Stimulated activated CD4-positive, alpha-beta T cell treated with anti-CD3 and anti-CD28 coated beads, Interleukin-2, amount 100 ng/mL, for 4 hours (primary cell): ENCODE measurements around the gene COL4A2.
"Not testable (repeated sequence)": the region's sequence is repeated elsewhere in the genome, so short reads cannot be mapped to it uniquely, and the experiment has no call there.

Source experiments
- DNase-seq: peaks from one replicate; pipeline ENCODE4 v3.0.0-alpha.2; 2020; ENCODE audit warnings: low read depth

The COL4A2 gene

DNA sequence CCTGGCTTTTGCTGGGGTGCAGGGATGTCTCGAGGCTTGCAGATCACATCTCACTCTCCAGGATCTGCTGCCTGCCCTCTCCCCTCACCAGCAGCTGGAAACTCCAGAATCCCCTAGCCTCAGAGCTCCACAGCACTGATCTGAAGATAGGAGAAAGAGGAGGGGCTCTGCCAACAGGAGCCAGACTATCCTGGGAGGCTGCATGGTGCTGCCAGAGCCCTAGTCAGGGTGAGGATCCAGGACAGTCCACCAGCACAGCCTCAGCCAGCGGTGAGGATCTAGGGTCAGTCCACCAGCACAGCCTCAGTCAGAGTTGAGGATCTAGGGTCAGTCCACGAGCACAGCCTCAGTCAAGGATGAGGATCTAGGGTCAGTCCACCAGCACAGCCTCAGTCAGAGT, 189.2 kb downstream of the COL4A2 start:
- DNase-seq, result no peak

- no peak for DNase-seq
Measured at GRCh38 chr13:110497003-110497402, 189.9 kb downstream of the COL4A2 start.

DNA sequence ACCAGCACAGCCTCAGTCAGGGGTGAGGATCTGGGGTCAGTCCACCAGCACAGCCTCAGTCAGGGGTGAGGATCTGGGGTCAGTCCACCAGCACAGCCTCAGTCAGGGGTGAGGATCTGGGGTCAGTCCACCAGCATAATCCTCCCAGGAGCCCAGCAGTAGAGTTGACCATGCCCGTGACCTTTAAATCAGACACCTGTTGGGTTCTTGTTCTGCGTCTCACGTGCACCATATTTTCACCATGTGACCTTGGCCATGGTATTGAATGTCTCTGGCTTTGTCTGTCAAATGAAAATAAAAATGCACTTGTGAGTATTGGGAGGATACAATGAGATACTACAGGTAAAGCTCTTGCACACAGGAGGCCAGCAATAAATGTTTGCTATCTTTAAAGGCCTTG, 190.8 kb downstream of the COL4A2 start:
- not testable (repeated sequence) for DNase-seq

GRCh38 chr13:110498327-110498726, 191.2 kb downstream of the COL4A2 start:
- DNase-seq, result no peak

DNA sequence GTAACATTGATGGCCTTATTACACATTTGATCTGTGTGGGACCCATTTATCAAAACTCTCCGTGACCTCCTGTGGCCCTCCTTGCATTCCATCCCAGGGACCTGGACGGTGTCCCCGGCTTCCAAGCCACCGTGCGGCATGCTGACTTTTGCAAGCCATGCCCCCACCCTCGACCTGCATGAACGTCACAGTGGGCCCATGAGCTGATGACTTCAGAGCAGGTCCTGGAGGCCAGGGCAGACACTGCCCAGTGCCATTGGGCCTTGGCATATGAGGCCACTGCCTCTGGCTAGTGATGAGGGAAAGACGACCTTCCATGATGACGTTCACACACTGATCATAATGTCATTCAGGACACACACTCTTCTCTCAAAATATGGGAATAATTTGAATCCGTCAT, 191.7 kb downstream of the COL4A2 start:
- DNase-seq, result no peak

GRCh38 chr13:110499621-110500281, 192.7 kb downstream of the COL4A2 start:
- DNase-seq, result no peak

GRCh38 chr13:110500341-110500740, 193.3 kb downstream of the COL4A2 start:
- no peak for DNase-seq

- DNase-seq, result no peak
Measured at GRCh38 chr13:110501188-110501587, 194.1 kb downstream of the COL4A2 start.

- DNase-seq, result no peak
Measured at GRCh38 chr13:110503037-110503901, 196.2 kb downstream of the COL4A2 start.

- DNase-seq, result no peak
Measured at GRCh38 chr13:110503979-110504499, 197.0 kb downstream of the COL4A2 start.

- DNase-seq, result no peak
Measured at GRCh38 chr13:110505594-110505993, 198.5 kb downstream of the COL4A2 start.

GRCh38 chr13:110506396-110506795, 199.3 kb downstream of the COL4A2 start:
- DNase-seq, result no peak

- no peak for DNase-seq
Measured at GRCh38 chr13:110506859-110507566, 199.9 kb downstream of the COL4A2 start.

DNA sequence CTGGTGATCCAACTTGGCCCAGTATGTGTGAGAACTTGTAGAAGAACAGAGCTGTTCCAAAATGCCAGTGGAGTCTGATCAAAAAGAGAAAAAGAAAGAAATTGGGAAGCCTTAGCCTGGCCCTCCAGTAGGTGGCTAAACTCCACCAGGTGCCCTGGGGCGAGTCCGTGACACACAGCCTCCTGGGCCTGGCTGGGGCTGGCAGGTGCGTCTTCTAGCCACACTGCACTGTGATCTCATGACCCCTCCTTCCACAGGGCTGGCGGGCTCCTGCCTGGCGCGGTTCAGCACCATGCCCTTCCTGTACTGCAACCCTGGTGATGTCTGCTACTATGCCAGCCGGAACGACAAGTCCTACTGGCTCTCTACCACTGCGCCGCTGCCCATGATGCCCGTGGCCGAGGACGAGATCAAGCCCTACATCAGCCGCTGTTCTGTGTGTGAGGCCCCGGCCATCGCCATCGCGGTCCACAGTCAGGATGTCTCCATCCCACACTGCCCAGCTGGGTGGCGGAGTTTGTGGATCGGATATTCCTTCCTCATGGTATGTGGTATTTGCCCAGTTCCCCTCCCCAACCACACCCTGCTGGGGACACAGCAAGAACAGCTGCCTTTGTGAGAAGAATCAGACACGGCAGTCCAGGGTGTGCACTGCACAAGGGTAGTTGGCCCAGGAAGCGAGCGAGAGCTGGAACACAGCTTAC, 200.7 kb downstream of the COL4A2 start:
- DNase-seq, result no peak

- DNase-seq, result no peak
Measured at GRCh38 chr13:110509478-110509926, 202.4 kb downstream of the COL4A2 start.

GRCh38 chr13:110509971-110510786, 203.1 kb downstream of the COL4A2 start:
- DNase-seq, result no peak

DNA sequence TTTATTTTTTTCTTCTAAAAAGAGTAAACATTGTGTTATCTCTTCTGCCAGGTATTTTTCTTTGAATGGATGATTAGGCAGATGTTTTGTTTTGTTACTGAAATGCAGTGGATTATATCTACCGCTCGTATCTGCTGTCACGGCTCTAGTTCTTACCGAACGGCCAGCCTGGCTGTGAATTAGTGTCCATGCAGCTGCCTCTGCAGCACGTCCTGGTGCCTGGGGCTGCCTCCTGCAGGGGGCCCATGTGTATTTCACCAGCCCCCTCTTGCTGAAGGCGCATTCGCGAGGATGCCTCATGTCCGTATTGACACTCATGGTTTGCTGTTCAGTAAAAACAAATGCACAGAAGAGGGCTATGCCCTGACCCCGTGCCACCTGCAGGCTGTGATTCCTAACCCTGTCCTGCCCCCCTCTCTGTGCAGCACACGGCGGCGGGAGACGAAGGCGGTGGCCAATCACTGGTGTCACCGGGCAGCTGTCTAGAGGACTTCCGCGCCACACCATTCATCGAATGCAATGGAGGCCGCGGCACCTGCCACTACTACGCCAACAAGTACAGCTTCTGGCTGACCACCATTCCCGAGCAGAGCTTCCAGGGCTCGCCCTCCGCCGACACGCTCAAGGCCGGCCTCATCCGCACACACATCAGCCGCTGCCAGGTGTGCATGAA, 204.6 kb downstream of the COL4A2 start:
- DNase-seq, result no peak

DNA sequence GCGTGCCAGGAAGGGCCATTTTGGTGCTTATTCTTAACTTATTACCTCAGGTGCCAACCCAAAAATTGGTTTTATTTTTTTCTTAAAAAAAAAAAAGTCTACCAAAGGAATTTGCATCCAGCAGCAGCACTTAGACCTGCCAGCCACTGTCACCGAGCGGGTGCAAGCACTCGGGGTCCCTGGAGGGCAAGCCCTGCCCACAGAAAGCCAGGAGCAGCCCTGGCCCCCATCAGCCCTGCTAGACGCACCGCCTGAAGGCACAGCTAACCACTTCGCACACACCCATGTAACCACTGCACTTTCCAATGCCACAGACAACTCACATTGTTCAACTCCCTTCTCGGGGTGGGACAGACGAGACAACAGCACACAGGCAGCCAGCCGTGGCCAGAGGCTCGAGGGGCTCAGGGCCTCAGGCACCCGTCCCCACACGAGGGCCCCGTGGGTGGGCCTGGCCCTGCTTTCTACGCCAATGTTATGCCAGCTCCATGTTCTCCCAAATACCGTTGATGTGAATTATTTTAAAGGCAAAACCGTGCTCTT, 205.2 kb downstream of the COL4A2 start:
- DNase-seq, result no peak

DNA sequence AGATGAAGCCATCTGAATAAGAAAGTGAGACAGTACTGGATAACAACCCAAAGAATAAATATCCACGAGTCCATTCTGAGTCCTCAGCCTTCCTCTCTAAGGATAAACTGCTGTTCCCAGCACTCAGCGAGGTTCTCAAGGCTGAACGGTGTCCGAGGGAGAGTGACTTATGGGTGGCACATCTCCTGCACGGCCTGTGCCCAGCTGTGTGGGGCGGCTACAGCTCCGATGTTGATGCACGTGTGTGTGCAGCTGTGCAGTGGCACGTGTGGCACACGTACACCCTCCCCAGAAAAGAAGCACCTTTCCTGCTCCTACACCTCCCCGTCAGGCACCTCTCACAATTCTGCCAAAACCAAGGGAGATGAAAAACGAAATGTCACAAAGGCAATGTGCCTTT, 209.4 kb downstream of the COL4A2 start:
- DNase-seq, result no peak
